GM21526 (cell line): ENCODE data around the gene CACNA1C.

Experiments used
- ATAC-seq: cut with Tn5 transposase; IDR thresholded peaks from one replicate; pipeline ENCODE4 v1.9.1; 2021; ENCODE audit warnings: moderate library complexity; ENCODE audit not compliant: unreplicated experiment, low FRiP score

CACNA1C gene

GRCh38 chr12:2514038-2514340 is 461.2 kb downstream of the CACNA1C start:
- no peak for ATAC-seq

GRCh38 chr12:2520722-2521246 is 468.0 kb downstream of the CACNA1C start:
- no peak for ATAC-seq

- ATAC-seq = no peak
Measured at GRCh38 chr12:2523317-2523716, 470.5 kb downstream of the CACNA1C start.

GRCh38 chr12:2523844-2524243 is 471.1 kb downstream of the CACNA1C start:
- no peak for ATAC-seq

- ATAC-seq = no peak
Measured at GRCh38 chr12:2526371-2526770, 473.6 kb downstream of the CACNA1C start.

GRCh38 chr12:2528001-2528400 is 475.2 kb downstream of the CACNA1C start:
- no peak for ATAC-seq

- ATAC-seq = no peak
Measured at GRCh38 chr12:2529807-2530206, 477.0 kb downstream of the CACNA1C start.

GRCh38 chr12:2531371-2531770 is 478.6 kb downstream of the CACNA1C start:
- no peak for ATAC-seq

- ATAC-seq = no peak
Measured at GRCh38 chr12:2533036-2533435, 480.2 kb downstream of the CACNA1C start.

- no peak for ATAC-seq
Measured at GRCh38 chr12:2535583-2536204, 482.9 kb downstream of the CACNA1C start.

GRCh38 chr12:2536724-2537123 is 483.9 kb downstream of the CACNA1C start:
- ATAC-seq = no peak

- no peak for ATAC-seq
Measured at GRCh38 chr12:2537868-2538541, 485.2 kb downstream of the CACNA1C start.

GRCh38 chr12:2539938-2540337 is 487.2 kb downstream of the CACNA1C start:
- ATAC-seq = no peak

GRCh38 chr12:2540535-2540941 is 487.8 kb downstream of the CACNA1C start:
- ATAC-seq = no peak

GRCh38 chr12:2541631-2542204 is 488.9 kb downstream of the CACNA1C start:
- no peak for ATAC-seq

- ATAC-seq = no peak
Measured at GRCh38 chr12:2543801-2544200, 491.0 kb downstream of the CACNA1C start.

GRCh38 chr12:2544230-2544629 is 491.4 kb downstream of the CACNA1C start:
- no peak for ATAC-seq

GRCh38 chr12:2547273-2548044 is 494.7 kb downstream of the CACNA1C start:
- ATAC-seq = no peak

GRCh38 chr12:2548081-2548480 is 495.3 kb downstream of the CACNA1C start:
- ATAC-seq = no peak

GRCh38 chr12:2550561-2551411 is 498.0 kb downstream of the CACNA1C start:
- ATAC-seq = no peak
